ENCODE data around the gene ZNF672. TPM values are rescaled to one million over a fixed set of nuclear protein-coding genes. Genes with fewer than 3 reads are reported as not detected.
"Not testable (repeated sequence)": the region's sequence is repeated elsewhere in the genome, so short reads cannot be mapped to it uniquely, and the experiment has no call there.

The ZNF672 gene
- total RNA-seq: 10 to 100 TPM; 39.5 to 49.4 TPM

DNA sequence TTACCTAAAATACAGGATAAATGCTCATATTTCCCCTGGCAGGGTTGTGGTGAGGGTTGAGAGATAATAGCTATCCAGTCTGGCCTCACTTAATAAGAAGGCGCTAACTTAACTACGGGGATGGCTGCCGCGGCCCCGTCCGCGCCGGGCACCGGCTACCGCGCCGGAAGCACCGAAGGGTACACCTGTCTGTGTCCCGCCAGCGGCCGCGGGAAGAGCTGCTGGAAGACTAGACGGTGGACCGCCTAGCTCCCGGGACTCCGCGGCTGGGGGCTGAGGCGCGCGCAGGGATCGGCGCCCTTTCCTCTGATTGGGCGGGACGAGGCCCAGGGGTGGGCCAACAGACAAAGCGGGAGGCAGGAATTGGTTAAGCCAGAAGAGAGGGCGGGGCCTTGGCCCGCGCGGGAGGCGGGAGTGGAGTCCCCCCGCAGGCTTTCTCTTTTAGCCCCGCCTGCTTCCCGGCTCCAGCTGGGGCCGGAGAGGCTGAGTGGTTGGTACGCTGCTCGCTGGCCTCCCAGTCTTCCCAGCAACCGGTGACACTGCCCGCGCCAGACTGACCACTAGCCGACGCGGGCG is at the start of gene ZNF672:
ZNF672 (plus strand) TSS at position 444 of the 576 bp plus-strand sequence. CDS start 9,051 bp downstream, outside the sequence.
- intact Hi-C loops (cut with DNase I, micrococcal nuclease): loop anchor here (1.0 kb wide), 6 partner anchors 12 to 68 kb away; partner anchors contain the start of genes PGBD2 (in 2 of the 2) and ZNF692 (in 1 of the 2)
- Mint-ChIP-seq H3K9me3 (ENCODE audit: low read depth) (no peaks in the 10 kb centered on the region), H3K27ac (peak within 1 kb of the TSS; percentile 93), H3K27me3 (no peaks in the 10 kb centered on the region), H3K36me3 (ENCODE audit: low read depth) (peaks cover 10% of the 10 kb centered on the region), H3K4me1 (peaks cover 24% of the 10 kb centered on the region), H3K4me3 (no peak within 1 kb of the TSS)
- ATAC-seq: peak; percentile 89
- ChIA-PET CTCF (interaction anchor here (0.8 to 4.6 kb wide), 6 partner anchors 11 to 36 kb away, joined by 3 to 56 read pairs (median 6); partner anchors contain the start of genes SH3BP5L and ZNF692), POLR2A (interaction anchor here (0.8 to 2.9 kb wide), 6 partner anchors 9 to 25 kb away, joined by 3 to 29 read pairs (median 8); partner anchors contain the start of genes SH3BP5L and ZNF692)
- peak; percentile 96 for DNase-seq

DNA sequence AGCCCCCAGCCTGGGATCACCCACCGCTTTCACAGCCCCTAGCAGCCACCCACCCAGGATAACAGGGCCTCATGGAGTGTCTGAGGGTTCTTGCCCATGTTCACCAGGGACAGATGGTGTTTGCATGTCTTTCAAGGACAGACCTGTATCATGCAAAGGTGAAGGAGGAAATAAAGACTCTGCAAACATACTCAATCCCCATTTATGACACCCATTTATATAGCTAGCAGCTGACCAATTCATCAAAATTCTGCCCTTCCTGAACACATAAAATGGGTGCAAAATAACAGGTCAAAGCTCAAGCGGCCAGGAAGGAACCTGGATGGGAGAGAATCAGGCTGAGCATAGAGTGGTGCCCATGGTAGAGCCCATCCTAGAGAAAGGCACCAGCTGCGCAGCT is 49.7 kb upstream of the ZNF672 start:
- POLR2A ChIA-PET: no interaction called here
- H3K4me3 Mint-ChIP-seq: no peak overlapping the region
- no peak overlapping the region for H3K27ac Mint-ChIP-seq
- no peaks in the 10 kb centered on the region for H3K9me3 Mint-ChIP-seq (ENCODE audit: low read depth)
- intact Hi-C loops (cut with DNase I, micrococcal nuclease): no loop called here
- CTCF ChIA-PET: no interaction called here
- H3K36me3 Mint-ChIP-seq (ENCODE audit: low read depth): no peaks in the 10 kb centered on the region
- DNase-seq: no peak
- peaks cover 2% of the 10 kb centered on the region for H3K4me1 Mint-ChIP-seq
- H3K27me3 Mint-ChIP-seq: no peaks in the 10 kb centered on the region
- ATAC-seq: no peak

DNA sequence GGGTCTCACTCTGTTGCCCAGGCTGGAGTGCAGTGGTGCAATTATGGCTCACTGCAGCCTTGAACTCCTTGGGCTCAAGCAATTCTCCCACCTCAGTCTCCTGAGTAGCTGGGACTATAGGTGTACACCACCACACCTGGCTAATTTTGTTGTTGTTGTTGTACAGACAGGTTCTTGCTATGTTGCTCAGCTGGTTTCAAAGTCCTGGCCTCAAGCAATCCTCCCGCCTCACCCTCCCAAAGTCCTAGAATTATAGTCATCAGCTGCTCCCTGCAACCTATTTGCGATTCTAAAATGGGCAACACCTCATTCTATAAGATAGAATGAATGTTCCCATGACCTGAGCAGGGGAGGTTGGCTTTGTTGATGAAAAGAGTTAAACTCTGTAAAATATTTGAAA is 48.7 kb upstream of the ZNF672 start:
- H3K27ac Mint-ChIP-seq; CTCF ChIA-PET; H3K9me3 Mint-ChIP-seq (ENCODE audit: low read depth); intact Hi-C loops (cut with DNase I, micrococcal nuclease); H3K36me3 Mint-ChIP-seq (ENCODE audit: low read depth); H3K4me3 Mint-ChIP-seq; DNase-seq; POLR2A ChIA-PET; ATAC-seq; H3K4me1 Mint-ChIP-seq; H3K27me3 Mint-ChIP-seq: not testable (repeated sequence)

DNA sequence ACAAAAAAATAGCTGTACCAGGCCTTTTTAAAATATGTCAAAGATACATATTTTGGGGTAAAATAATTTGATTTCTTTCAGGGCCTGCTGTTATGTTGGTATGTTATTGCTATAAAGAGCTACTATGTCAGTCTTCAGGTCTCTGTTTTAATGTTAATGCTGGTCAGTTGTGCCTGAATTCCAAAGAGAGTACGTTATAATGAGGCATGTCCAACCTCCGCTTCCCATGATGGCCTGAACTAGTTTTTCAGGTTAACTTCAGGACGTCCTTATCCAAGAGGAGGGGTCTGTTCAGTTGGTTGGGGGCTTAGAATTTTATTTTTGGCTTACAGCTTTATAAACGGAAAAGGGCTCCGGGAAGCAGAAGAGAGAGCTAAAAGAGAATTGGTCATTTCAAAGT is 47.6 kb upstream of the ZNF672 start:
- intact Hi-C loops (cut with DNase I, micrococcal nuclease): no loop called here
- DNase-seq: no peak
- Mint-ChIP-seq H3K9me3 (ENCODE audit: low read depth) (peaks cover 8% of the 10 kb centered on the region), H3K4me1 (peaks cover 5% of the 10 kb centered on the region), H3K27me3 (no peaks in the 10 kb centered on the region), H3K36me3 (ENCODE audit: low read depth) (no peaks in the 10 kb centered on the region), H3K27ac (no peak overlapping the region), H3K4me3 (no peak overlapping the region)
- CTCF ChIA-PET: no interaction called here
- no peak for ATAC-seq
- POLR2A ChIA-PET: no interaction called here

DNA sequence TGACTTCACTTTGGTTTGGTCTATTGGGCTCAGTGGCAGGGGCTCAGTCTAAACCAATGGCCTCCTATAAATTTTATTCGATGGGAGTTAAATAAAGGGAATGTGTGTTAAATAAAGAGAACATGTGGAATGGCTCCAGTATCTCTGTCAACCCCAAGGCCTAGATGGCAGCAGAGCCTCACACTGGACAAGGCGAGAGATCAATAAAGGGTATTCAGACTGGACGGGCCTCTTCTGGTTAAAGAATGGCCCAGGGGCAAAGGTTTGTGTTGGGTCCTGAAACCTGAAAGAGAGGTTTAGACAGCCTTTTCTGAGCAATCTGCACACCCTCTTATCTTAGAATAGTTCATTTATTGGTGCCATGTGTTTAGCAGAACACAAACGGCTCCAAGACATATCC is 47.0 kb upstream of the ZNF672 start:
- POLR2A ChIA-PET: no interaction called here

DNA sequence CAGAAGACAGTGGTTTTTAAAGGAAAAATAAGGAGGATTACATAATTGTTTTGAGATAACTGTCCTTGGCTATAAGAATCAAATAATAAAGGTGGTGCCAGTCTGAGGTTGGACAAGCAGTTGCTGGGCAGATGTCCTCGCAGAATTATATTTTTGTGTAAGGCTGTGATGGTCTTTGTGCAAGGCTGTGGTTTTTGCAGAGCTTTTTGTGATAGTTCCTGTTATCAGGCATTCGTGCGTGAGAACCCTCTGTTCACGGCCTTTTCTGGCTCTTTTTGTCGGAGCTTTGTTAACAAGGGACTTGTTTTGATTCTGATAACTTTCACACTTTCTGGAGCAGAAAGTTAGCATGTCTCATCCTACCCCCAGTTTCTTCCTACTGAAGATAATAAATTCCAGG is 45.7 kb upstream of the ZNF672 start:
- Mint-ChIP-seq H3K36me3 (ENCODE audit: low read depth) (no peaks in the 10 kb centered on the region), H3K27ac (no peak overlapping the region), H3K9me3 (ENCODE audit: low read depth) (peaks cover 11% of the 10 kb centered on the region), H3K4me3 (no peak overlapping the region), H3K4me1 (peaks cover 3% of the 10 kb centered on the region), H3K27me3 (peaks cover 7% of the 10 kb centered on the region)
- no peak for DNase-seq
- ChIA-PET CTCF (no interaction called here), POLR2A (no interaction called here)
- intact Hi-C loops (cut with DNase I, micrococcal nuclease): no loop called here
- ATAC-seq: no peak

More for the DNA sequence above, 47.0 kb upstream of the ZNF672 start:
- Mint-ChIP-seq H3K4me3 (no peak overlapping the region), H3K9me3 (ENCODE audit: low read depth) (peaks cover 11% of the 10 kb centered on the region), H3K36me3 (ENCODE audit: low read depth) (no peaks in the 10 kb centered on the region), H3K27ac (no peak overlapping the region), H3K27me3 (peaks cover under 1% of the 10 kb centered on the region), H3K4me1 (peaks cover 5% of the 10 kb centered on the region)
- ATAC-seq: no peak
- CTCF ChIA-PET: no interaction called here
- intact Hi-C loops (cut with DNase I, micrococcal nuclease): no loop called here
- DNase-seq: no peak

DNA sequence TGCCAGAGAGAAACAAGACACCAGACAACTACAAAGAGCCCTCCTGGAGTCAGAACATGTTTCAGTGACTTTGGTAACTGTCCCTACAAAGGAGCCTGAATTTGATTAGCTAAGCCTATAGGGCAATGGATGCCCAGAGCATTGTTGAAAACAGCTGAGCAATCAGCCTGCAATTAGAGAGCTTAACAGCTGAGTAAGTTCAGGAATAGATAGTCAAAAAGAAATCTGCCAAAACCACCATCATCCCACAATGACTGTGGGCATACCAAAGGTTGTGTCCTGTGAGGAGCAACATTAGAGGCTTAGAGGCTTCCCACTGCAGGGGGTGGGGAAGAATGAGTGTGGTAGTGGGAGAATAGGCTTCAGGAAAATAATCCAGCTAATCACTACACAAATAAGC is 44.4 kb upstream of the ZNF672 start:
- Mint-ChIP-seq H3K36me3 (ENCODE audit: low read depth) (no peaks in the 10 kb centered on the region), H3K27me3 (peaks cover 12% of the 10 kb centered on the region), H3K4me3 (no peak overlapping the region), H3K9me3 (ENCODE audit: low read depth) (peaks cover 11% of the 10 kb centered on the region), H3K4me1 (peaks cover 3% of the 10 kb centered on the region), H3K27ac (no peak overlapping the region)
- intact Hi-C loops (cut with DNase I, micrococcal nuclease): no loop called here
- DNase-seq (no peak), ATAC-seq (peak; percentile 75)
- ChIA-PET CTCF (no interaction called here), POLR2A (no interaction called here)

DNA sequence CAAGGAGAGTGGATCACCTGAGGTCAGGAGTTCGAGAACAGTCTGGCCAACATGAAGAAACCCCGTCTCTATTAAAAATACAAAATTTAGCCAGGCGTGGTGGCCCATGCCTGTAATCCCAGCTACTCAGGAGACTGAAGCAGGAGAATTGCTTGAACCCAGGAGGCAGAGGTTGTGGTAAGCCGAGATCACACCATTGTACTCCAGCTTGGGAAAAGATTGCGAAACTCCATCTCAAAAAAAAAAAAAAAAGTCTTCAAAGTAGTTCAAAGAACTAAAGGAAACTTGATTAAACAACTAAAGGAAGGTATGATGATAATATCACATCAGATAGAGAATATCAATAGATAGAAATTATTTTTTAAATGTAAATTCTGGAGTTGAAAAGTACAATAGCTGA is 43.4 kb upstream of the ZNF672 start:
- DNase-seq; H3K4me1 Mint-ChIP-seq; ATAC-seq; POLR2A ChIA-PET; intact Hi-C loops (cut with DNase I, micrococcal nuclease); H3K36me3 Mint-ChIP-seq (ENCODE audit: low read depth); CTCF ChIA-PET; H3K27ac Mint-ChIP-seq; H3K4me3 Mint-ChIP-seq: not testable (repeated sequence)
- peaks cover 13% of the 10 kb centered on the region for H3K27me3 Mint-ChIP-seq
- H3K9me3 Mint-ChIP-seq (ENCODE audit: low read depth): peaks cover 11% of the 10 kb centered on the region

DNA sequence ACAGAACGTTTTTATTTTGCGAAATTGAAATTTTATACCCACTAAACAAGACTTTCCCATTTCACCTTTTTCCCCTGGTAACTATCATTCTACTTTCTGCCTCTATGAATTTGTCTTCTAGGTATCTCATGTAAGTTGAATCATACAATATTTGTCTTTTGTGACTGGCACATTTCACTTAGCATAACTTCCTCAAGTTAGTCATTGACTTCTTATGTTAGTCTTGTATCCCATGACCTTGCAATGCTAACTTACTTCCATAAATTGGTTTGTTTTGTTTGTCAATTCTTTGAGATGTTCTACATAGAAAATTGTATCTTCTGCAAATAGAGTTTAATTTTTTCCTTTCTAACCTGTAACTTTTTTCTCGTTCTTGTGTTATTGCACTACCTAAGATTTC is 39.2 kb upstream of the ZNF672 start:
- DNase-seq: no peak
- ChIA-PET CTCF (interaction anchor here (0.7 to 1.3 kb wide), 2 partner anchors 8 to 179 kb away, joined by 3 to 5 read pairs; no protein-coding TSS in a partner anchor), POLR2A (no interaction called here)
- Mint-ChIP-seq H3K9me3 (ENCODE audit: low read depth) (peaks cover 9% of the 10 kb centered on the region), H3K27ac (no peak overlapping the region), H3K4me1 (peaks cover 1% of the 10 kb centered on the region), H3K27me3 (peaks cover 19% of the 10 kb centered on the region), H3K4me3 (no peak overlapping the region), H3K36me3 (ENCODE audit: low read depth) (no peaks in the 10 kb centered on the region)
- intact Hi-C loops (cut with DNase I, micrococcal nuclease): loop anchor here in 1 of 2 experiments (1.0 kb wide), 1 partner anchor 12 kb away; no protein-coding TSS in a partner anchor
- no peak for ATAC-seq

DNA sequence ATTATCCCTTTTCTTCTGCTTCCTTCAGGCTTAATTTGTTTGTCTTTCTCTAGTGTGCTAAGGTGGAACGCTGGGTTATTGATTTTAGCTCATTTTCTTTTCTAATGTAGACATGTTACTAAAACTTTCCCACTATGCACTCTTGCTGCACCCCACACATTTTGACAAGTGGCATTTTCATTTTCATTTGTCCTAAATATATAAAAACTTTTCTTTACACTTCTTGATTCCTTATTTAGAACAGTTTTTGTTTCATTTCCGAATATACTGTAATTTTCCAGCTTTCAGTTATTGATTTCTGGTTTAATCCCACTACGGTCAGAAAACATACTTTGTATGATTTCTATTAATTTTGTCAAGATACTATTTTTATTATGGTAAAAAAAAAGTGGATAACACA is 37.6 kb upstream of the ZNF672 start:
- intact Hi-C loops (cut with DNase I, micrococcal nuclease): no loop called here
- ChIA-PET POLR2A (no interaction called here), CTCF (interaction anchor here (0.6 kb wide), 1 partner anchor 191 kb away, joined by 3 read pairs; no protein-coding TSS in a partner anchor)
- Mint-ChIP-seq H3K4me3 (no peak overlapping the region), H3K27me3 (peaks cover 19% of the 10 kb centered on the region), H3K4me1 (no peaks in the 10 kb centered on the region), H3K36me3 (ENCODE audit: low read depth) (no peaks in the 10 kb centered on the region), H3K27ac (no peak overlapping the region), H3K9me3 (ENCODE audit: low read depth) (peaks cover 2% of the 10 kb centered on the region)
- no peak for DNase-seq
- ATAC-seq: no peak

DNA sequence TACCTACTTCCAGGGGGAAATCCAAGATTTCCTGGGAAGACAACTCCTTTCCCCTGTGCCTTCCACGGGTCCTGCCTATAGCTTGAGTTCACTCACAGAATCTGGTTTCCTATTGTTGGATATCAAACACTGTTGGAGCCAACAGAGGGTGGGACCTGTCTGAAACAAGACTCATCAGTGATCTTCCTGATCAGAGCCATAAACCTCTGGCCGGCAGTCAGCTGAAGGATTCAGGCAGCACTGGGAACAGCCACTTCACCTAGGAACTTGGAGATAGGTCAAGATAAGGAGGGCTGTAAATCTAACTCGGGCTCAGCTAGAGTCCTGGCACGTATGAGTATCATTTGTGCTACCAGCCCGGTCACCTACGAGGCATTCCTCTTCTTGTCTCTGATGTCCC is 35.6 kb upstream of the ZNF672 start:
- Mint-ChIP-seq H3K36me3 (ENCODE audit: low read depth) (no peaks in the 10 kb centered on the region), H3K9me3 (ENCODE audit: low read depth) (no peaks in the 10 kb centered on the region), H3K4me1 (no peaks in the 10 kb centered on the region), H3K27me3 (peaks cover 11% of the 10 kb centered on the region), H3K27ac (no peak overlapping the region), H3K4me3 (no peak overlapping the region)
- POLR2A ChIA-PET: no interaction called here
- intact Hi-C loops (cut with DNase I, micrococcal nuclease): no loop called here
- ATAC-seq (no peak), DNase-seq (no peak)
- CTCF ChIA-PET: no interaction called here

DNA sequence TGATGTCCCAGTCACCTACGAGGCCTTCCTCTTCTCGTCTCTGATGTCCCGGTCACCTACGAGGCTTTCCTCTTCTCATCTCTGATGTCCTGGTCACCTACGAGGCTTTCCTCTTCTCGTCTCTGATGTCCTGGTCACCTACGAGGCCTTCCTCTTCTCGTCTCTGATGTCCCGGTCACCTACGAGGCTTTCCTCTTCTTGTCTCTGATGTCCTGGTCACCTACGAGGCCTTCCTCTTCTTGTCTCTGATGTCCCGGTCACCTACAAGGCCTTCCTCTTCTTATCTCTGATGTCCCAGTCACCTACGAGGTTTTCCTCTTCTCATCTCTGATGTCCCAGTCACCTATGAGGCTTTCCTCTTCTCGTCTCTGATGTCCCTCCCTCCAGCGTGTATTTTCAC is 34.5 kb upstream of the ZNF672 start:
- DNase-seq; H3K36me3 Mint-ChIP-seq (ENCODE audit: low read depth); H3K4me3 Mint-ChIP-seq; ATAC-seq; intact Hi-C loops (cut with DNase I, micrococcal nuclease); H3K27ac Mint-ChIP-seq; POLR2A ChIA-PET; H3K27me3 Mint-ChIP-seq; H3K4me1 Mint-ChIP-seq; H3K9me3 Mint-ChIP-seq (ENCODE audit: low read depth): not testable (repeated sequence)
- CTCF ChIA-PET: interaction anchor here (1.4 kb wide), 1 partner anchor 867 kb away, joined by 5 read pairs; no protein-coding TSS in a partner anchor

All from activated CD4-positive, alpha-beta T cell treated with anti-CD3 and anti-CD28 coated beads for 36 hours (primary cell).